MV-4-11 (cell line): ENCODE data around the gene MAP3K4.
"Not testable (repeated sequence)": the region's sequence is repeated elsewhere in the genome, so short reads cannot be mapped to it uniquely, and the experiment has no call there.

Source experiments
- DNase-seq: peaks from one replicate; lab custom pipeline; 2025; lab: John Stamatoyannopoulos, UW

Gene MAP3K4

DNA sequence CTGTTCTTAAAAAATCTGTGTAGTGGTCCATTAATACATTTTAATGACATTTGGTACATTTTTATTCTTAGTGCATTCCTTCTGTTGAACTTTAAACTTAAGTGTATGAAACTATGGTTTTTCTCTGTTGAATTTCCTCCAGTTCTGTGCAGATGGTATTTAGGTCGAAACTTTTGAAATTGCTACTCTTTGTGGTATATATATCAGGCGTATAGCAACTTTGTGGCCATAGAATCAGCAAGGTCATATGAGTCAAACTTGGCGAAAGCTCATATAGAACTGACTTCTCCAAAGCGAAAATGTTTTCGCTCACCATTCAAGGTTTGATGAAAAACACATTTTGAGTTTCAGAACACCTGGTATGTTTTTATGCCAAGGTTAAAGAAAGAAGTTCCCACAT, 93.7 kb downstream of the MAP3K4 start:
- no peak for DNase-seq

DNA sequence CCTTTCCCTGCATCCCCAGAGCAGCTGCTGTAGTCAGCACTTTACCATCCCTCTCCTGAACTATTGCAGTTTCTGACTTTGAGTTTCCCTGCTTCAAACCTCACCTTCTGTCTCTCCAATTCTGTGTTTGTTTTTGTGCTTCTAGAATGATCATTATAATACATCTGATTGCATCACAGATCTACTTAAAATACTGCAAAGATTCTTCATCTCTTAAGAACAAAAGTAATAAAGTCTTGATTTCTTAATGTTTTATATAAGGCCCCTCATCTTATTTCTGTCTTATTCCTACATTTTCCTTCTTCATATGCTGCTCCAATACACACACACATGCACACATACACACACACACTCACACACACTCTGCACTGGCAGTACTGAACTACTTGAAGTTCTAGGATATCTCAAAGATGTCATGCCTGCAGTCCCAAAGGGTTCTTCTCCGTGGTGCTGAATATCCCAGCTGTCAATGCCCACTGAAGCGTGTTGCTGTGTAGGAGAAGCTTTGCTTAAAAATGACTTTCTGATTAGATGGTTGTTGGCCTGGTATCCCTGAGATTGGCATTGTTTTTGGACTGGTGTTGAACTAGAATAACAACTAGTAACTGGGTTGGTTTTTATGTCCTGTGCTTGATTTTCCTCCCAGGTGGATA, 97.2 kb downstream of the MAP3K4 start:
- no peak for DNase-seq

DNA sequence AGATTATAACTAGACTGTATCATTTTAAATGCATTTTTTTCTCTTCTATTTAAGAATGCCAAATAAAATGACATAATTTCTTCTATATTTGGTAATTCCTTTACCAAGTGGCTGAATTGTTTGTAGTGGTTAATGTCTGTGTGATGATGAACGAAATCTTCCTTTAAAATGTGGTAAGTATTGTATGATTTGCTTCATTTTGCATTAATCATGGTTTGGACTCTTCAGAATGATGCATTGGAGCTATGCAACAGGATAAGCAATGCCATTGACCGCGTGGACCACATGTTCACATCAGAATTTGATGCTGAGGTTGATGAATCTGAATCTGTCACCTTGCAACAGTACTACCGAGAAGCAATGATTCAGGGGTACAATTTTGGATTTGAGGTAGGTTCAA, 99.6 kb downstream of the MAP3K4 start:
- DNase-seq: no peak

DNA sequence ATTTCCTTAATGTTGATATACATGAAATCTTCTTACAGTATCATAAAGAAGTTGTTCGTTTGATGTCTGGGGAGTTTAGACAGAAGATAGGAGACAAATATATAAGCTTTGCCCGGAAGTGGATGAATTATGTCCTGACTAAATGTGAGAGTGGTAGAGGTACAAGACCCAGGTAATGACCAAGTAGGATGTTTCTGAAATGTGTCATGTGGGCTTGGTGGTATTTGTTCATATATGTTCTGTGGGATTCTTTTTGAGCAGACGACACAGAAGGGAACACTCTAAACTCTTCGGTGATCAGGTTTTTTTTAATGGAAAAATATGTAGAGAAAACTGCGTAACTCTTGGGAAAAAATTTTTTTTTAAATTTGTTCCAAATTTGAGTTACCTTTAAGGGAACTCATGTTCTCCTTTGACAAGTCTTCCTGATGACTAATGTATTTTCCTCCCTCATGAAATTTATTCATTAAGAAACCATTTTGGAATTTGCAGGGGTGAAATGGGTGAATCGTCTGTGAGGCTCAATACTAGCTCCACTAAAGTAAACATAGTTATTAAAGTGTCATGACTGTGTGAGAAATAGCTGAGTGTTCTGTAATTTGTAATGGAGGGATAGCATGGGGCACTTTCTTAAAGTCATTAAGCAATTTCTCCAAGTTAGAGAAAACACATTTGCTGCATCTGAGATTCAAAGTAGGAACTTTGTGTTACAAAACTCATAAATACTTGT, 100.6 kb downstream of the MAP3K4 start:
- DNase-seq: no peak

DNA sequence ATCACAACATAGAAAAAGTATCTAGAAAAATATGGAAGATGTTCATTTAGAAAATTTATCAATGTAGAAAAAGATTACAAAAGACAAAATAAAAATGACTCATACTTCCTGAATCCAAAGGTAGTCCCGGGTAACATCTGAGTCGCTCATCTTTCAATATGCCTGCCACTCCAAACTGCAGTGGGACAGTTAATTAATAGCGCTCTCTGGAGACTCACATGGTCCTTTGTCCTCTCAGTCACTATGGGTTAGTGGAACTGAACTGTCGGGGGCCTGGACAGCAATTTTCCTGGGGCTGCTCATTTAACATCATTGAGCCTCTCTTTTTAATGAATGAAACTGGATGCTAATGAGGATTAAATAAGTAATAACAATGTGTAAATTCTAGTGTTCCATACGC, 103.4 kb downstream of the MAP3K4 start:
- DNase-seq: no peak

DNA sequence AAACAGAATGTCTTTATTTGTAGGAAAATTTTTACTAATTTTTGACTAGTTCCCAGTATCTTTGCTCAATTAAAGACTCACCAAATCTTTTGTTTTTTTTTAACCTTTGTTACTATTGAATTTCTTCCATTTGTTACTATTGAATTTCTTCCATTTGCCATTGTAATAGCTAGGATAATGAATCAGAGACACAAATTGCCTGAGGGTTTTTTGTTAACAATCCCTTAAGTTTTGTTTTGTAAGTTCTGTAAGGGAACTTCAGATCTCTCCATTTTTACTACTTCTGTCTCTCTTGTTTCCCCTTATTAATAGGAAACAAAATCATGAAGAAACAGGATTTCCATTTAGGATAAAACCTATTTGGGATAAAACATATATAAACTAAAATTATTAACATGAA, 104.3 kb downstream of the MAP3K4 start:
- DNase-seq: no peak

DNA sequence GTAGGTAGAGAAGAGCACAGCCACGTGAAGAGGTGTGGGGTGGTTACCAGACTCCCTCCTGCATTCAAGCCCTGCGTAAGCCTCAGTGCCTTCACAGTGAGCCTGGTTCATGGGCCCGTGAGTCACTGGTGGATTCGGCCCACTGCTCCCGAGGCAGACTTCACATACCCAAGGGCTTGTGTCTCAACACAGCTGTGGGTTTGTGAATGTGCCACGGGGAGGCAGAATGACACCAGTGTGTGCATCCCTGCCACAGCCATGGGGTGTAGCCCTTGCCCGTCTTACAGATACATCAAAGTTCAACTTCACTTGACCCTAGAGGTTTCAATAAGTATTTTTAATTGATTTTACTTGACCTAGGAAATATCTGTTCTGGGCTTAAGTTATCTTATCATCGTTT, 108.5 kb downstream of the MAP3K4 start:
- no peak for DNase-seq

DNA sequence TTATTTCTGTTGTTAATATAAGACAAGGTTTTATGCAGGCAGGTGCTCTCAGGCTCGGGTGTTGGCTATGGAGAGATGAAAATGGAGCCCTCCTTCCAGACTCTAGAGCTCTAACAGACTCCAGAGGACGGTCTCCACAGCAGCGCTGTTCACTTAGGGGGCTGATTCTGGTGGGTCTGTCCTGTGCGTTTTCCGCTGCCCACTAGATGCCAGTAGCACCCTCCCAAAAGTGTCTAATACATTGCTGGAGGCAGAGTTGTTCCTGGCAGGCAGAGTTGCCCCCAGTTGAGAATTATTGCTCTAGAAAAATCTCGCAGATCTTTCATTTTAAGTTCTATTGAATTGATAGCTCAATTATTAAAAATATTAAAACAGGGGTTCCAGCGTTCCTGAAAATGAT, 109.9 kb downstream of the MAP3K4 start:
- peak; percentile 4 for DNase-seq

DNA sequence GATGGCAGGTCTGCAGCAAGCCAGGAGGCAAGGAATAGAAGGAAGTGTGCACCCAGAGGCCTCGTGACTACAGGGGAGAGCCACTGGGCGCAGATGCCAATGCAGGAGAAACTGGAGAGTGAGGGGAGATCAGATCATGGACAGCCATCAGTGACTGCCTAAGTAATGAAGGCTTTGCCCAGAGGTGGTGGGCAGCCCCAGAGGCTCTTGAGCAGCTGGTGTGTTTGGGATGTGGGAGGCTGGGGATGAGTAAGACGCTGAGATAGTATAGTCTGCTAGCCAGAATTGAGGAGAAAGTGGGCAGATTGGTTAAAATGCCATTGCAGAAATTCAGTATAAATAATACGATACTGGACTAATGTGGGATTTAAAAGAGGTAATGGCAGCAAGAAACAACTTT, 111.9 kb downstream of the MAP3K4 start:
- DNase-seq: no peak

DNA sequence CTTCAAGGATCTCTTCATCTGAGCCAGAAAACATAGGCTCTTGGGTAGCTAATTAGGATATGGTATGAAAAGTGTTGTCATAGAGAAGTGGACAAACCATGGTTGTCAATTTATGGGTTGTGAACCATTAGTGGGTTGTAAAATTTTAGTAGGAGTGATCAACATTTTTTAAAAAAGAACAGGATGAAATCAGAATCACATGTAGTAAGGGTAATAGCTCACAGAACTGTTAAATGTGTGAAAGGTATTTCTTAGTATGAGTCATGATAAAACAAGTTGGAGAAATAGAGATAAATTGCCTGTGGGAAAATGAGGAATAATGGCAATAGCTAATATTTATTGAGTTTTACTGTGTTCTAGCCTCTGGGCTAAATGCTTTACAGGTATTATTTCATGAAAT, 113.4 kb downstream of the MAP3K4 start:
- no peak for DNase-seq

DNA sequence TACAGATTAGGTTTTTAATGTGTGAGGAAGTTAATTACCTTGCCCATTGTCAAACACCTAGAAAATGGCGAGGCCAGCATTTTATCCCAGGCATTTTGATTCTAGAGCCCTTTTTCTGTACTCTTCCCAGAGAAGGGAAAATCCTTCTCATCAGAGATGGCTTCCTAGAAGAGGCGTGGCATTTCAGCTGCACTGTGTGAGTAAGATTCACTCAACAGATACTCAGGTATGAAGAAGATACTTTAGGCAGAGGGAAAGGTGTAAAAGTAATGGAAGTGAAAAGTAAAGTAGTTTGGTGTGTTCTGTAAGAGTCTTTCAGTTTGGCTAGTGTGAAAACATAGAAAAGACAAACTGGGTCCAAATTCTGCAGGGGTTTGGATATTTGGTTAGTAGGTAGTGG, 113.8 kb downstream of the MAP3K4 start:
- DNase-seq: no peak

DNA sequence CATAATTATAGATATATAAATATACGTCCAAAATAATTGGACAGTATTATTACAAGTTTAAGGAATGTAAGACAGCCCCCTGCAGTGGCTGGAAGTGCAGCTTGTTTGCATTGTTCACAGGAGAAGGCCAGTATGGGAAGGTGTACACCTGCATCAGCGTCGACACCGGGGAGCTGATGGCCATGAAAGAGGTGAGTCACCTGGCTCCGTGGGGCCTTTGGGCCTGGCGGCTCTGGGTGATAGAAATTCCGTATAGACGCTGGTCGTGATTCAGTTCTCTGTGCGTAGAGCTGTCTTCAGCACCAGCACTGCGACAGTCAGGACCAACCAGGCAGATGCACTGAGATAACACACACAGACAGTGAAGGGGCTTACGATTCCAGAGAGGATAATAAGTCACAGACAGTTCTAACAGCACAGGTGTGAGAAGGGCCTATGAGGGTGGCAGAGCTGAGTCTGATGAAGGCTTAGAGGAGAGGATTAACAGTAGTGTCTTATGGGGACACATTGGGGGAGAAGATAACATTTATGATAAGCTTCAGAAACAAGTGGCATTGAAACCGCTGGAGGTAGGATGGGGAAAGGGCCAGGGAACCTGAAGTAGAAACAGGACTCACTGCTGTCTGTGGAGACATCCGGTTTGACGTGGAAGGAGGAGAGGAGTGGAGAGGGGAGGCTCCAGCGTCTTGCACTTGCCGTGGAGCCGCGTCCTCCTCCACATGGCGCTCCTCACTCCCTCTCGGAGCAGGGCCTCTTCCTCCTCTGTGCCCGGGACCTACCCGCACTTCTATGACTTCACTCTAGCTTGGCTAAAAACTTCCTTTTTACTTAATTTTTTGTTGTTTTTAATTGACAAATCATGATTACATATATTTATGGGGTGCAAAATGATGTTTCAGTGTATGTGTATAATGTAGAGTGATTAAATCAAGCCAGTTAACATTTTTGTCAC, 116.5 kb downstream of the MAP3K4 start:
- DNase-seq: peak; percentile 30

DNA sequence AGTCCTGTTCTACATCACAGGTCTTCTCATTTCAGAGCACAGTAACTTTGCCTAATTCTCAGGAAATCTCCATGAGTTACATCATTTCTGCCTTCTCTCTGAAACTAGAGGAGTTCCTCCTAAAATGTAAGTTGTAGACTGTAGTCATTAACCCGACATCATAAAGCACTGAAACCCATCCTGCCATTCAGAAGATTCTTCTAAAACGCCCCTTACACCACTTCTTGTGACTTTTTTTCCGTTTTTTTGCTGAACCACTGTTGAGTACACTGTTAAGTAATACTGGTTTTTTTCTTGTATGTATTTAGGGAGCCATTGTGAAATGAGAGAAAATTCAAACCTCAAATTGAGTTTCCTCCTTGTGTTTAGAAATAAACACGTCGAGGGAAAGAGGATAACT, 117.3 kb downstream of the MAP3K4 start:
- DNase-seq: peak; percentile 96

DNA sequence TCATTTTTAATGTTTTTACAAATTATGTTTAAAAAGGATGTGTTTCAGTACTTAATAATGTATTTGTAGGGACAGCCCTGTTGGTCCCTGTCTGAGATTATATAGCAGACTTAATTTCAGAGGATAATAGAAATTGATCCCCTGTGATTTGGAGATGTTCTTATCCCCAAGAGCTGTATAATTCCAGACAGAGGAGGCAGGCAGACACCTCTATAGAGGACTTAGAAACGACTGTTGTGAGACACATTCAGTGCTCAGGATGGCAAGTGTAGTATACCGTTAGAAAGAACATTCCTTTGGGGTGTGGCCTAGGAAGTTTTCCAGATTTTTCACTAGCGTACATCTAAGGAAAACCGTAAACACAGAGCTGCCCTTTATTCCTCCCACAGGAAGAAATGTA, 117.8 kb downstream of the MAP3K4 start:
- no peak for DNase-seq

DNA sequence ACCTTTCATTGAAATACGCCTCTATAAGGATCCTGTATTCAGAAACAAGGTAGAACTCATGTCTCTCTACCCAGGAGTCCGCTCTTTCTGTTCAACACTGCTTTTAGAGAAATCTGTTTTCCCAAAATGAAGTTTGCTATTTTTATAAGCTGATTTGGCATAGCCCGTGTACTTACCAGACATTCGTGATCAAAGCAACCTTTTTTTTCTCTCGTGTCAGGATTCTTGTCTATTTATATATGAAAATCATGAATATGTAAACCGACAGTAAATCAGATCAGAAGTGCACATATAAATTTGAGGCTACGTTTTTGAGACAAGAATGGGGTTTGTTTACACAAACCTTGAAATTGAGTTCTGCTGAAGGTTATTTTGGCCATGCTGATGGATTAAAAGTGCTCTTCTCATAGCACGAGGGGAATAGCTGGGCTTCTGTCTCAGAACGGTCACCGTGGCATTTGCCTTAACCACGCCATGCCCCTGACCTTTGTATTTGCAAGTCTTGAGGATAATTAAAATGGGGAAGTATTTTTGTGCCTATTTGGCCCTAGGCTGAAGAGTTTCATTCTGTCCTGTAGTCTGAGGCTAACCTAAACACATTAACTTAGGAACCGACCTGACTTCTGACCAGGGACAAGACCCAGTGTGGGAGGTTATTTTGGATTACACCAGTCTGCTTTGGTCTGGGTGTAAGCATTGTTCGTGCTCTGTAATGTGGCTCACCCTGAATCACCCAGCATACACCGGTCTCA, 118.6 kb downstream of the MAP3K4 start:
- DNase-seq: peak; percentile 77

DNA sequence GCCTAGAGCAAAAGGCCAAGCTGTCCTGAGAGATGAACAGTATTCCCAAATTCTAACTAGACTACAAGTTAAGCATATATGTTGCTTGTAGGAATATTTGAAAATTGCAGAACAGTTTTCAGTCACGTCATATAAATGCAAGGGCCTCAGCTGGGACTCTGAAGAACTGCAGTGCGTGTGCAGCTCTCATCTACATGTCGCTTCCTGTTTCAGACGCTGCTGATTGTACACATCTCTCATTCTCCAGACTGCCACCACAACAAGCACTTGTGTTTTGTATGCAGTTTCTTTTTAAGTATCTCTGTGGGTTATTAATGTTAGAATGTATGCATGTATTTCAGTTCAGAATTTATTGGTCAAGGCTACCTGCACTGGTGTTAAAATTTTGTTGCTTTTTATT, 119.7 kb downstream of the MAP3K4 start:
- DNase-seq: peak; percentile 83

DNA sequence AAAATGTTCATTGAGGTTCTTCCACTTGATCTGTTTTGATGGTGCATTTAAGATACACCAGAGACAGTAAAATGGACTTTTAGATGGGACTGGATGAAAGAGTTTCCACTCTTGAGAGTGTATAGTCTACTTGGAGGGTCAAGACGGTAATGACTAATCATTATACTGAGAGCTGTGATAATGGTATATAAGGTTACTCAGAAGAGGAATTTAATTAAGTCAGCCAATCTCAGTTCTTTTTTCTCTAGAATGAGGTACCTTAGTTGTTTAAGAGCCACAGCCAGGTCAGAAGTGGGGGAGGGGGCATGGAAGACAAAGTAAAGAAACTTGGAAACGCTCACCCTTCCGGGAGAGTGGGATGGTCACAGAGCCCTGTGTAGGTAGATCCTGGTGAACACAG, 123.9 kb downstream of the MAP3K4 start:
- DNase-seq: no peak

DNA sequence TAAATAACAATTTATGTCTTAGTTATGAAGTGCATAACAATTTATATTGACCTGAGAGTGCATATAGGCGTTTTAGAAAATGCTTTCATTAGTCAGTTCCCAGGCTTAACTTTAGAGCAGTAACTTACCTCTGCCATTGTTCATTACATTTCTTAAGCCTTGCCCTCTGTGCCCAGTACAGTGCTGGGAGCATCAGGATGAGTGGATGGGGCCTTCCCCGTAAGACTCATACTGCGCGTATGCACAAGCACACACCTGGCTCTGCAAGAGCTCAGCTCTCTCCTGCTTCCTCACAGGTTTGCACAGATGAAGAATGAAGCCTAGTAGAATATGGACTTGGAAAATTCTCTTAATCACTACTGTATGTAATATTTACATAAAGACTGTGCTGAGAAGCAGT, 125.0 kb downstream of the MAP3K4 start:
- DNase-seq: no peak

DNA sequence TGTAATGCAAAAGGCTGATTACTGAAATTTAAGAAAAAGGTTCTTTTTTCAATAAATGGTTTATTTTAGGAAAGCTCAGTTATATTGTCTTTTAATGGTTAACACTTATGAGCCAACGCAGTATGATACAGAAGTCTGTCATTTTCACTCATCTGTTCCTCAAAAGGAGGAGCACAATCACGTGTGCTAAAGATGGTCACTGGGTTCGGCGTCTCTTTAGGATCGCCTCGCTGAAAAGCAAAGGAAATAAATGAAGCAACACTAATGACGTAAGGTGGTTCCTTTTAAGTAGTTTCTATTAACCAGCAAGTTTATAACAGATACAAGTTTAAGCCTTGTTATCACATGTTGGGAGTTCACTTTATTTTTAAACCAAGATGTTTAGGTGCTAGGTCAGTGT, 125.7 kb downstream of the MAP3K4 start:
- peak; percentile 97 for DNase-seq

DNA sequence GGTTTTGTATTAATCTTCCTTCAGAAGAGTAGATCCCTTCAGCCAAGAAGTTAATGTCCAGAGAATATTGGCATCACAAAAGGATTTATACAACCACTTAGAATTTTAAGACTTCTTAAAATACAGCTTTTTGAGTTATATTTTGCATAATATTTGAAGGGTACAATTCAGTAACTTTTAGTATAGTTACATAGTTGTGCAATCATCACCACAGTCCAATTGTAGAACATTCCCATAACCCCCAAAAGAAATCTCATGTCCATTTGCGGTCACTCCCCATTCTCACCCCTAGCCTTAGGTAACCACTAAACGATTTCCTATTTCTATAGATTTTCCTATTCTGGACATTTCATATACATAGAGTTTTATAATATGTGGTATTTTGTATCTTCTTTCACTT, 126.4 kb downstream of the MAP3K4 start:
- peak; percentile 44 for DNase-seq

DNA sequence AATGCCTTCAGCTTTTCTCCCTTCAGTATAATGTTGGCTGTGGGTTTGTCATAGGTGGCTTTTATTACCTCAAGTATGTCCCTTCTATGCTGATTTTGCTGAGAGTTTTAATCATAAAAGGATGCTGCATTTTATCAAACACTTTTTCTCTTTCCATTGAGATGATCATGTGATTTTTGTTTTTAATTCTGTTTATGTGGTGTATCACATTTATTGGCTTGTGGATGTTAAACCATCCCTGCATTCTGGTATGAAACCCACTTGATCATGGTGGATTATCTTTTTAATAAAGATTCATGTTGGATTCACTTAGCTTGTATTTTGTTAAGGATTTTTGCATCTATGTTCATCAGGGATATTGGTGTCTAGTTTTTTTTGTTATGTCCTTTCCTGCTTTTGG, 131.8 kb downstream of the MAP3K4 start:
- not testable (repeated sequence) for DNase-seq

DNA sequence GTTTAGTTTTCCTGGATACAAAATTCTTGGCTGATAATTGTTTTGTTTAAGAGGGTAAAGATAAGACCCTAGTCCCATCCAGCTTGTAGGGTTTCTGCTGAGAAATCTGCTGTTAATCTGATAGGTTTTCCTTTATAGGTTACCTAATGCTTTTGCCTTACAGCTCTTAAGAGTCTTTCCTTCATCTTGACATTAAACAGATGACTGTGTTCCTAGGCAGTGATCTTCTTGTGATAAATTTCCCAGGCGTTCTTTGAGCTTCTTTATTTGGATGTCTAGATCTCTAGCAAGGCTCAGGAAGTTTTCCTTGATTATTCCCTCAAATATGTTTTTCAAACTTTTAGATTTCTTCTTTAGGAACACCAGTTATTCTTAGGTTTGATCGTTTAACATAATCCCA, 134.0 kb downstream of the MAP3K4 start:
- DNase-seq: no peak
